ENCODE data around the gene CCDC167.
"Not testable (repeated sequence)": the region's sequence is repeated elsewhere in the genome, so short reads cannot be mapped to it uniquely, and the experiment has no call there.

CCDC167 gene

DNA sequence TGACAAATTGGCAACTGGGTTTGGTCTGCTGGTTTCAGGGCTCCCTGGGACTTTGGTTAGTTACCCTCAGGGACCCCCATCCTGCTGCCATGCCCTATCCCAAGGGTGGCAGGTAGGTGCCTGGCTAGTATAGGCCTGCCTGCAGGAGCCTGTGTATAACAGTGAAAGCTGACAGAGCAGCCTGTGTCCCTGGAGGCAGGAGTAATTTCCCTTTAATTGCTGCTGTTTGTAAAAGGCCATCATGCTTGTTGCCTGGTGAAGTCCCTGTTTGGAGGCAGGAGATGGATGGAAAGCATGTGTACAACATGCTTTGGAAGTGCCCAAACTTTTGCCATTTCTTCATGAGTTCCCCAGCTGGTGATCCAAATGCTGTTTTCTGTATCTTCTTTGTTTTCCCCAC is 36.6 kb downstream of the CCDC167 start:
- DNase-seq (ENCODE audit: low read depth): no peak

DNA sequence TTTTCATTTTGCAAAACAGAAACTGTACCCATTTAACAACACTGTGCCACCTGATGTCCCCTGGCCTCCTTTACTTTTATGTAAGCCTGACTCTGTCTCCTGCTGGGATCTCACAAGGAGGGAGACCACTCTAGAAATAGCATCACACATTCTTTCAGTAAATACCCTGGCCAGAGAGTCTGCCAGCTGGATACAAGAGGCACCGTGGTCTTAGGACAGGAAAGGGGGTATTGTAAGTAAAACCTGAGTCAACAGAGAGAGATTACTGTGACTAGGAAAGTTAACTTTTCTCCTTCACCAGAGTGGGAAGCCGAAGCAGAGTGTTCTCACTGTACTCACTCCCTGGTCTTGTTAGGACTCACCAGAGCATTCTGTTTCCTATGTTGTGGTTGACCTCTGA is 38.9 kb downstream of the CCDC167 start:
- no peak for DNase-seq (ENCODE audit: low read depth)

DNA sequence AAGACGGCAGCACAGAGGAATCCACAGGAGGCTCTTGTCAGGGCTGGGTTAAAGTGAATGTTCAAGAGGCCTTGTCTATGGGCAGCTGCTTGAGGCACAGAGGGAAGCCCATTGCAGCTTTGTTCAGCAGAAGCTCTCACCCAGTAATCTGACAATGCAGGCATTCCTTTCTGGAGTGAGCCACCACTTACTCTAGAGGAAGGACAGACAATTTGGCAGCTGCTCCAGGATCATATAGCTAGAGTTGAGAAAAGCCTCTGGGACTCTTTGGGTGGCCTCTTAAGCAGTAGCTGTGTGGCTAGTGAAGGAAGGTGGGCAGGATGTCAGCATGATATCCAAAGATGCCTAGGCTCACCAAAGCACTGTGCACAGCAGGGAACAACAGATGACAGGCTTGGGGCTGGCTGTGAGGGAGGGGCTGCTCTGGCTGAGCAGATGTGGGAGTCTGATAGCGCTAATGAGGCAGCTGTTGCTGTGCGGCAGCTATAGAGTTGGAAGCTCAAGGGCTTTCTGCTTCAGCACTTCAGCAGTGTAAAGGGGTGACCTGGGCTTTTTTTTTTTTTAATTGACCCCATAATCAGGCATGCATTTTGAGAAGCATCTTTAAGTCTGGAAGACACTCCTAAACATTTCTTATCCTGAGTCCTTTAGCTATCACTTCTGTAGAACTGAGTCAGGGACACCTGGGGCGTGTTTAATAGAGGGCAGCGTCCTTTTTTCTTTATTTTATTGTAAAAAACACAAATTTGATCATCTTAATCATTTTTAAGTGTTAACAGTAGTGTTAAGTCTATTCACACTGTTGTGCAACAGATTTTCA is 39.5 kb downstream of the CCDC167 start:
- no peak for DNase-seq (ENCODE audit: low read depth)

DNA sequence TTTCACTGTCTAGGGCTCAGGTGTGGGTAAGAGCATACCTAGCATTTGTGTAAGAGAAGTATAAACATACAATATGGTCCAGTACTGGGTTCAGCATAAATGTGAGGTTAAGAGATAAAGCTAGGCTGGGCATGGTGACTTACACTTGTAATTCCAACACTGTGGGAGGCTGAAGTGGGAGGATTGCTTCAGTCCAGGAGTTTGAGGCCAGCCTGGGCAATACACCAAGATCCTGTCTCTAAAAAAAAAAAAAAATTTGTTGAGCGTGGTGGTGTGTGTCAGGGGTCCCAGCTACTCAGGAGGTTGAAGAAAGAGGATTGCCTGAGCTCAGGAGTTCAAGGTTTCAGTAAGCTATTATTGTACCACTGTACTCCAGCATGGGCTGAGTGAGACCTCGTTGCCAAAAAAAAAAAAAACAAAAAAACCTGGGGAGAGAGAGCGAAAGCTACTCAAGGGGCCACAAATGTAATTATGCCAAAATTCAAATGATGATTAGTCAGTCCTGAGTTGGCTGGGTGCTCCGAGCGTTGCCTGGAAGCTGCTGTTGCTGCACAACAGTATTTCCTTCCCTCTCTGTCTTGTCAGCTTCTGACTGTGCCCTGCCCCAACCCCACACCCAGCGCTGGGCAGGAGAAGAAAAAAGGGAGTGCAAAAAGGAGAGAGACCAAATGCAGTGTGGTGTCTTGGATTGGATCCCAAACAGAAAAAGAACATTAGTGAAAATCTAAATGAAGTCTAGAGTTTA is 42.7 kb downstream of the CCDC167 start:
- peak; percentile 78 for DNase-seq (ENCODE audit: low read depth)

DNA sequence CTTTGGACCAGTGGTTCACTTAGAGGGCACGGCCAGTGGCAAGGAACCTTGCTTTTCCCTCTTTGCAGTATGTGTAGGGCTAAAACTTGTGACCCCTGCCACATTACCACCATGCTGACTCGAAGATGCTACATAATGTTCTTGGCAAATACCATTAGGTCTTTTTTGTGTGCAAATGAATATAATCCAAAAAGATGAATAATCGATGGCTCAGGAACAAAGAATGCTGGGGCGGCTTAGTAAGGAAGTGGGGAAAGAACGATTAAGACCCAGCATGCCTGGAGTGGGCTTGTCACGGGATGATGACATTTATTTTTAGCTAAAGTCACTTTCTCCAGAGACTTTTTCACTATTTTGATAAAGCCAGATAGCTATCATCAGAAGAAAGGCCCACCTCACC is 43.6 kb downstream of the CCDC167 start:
- peak; percentile 63 for DNase-seq (ENCODE audit: low read depth)

DNA sequence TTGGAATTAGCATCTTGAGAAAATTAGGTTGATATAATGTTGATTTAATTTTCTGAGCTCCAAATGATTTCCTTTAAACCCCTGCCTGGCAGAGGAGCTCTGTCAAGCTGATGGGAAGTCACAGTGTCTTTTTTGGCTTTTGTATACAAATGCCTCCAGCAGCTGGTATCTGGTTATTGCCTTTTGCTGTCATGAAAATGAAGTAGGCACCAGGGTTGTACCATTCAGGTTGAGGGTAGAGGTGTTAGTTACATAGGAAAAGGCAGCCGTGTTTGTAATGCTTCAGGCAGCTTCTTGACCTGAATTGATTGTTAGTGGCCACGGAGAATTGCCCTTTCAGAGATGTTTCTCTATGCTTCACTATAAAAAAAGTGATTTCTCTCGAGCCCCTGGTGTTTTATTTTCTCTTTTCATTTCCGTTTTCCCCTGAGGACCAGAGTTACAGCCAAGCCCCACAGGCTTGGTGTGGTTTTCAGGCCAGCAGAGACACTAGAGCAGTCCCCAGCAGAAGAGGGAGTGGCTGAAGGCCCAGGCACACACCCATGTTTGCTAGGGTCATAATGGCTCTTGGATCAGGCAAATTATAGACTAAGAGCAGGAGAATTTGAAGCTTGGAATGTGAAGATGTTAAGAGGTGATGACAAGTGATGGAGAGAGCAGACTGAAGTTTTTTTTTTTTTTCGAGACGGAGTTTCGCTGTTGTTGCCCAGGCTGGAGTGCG is 45.1 kb downstream of the CCDC167 start:
- peak; percentile 25 for DNase-seq (ENCODE audit: low read depth)

DNA sequence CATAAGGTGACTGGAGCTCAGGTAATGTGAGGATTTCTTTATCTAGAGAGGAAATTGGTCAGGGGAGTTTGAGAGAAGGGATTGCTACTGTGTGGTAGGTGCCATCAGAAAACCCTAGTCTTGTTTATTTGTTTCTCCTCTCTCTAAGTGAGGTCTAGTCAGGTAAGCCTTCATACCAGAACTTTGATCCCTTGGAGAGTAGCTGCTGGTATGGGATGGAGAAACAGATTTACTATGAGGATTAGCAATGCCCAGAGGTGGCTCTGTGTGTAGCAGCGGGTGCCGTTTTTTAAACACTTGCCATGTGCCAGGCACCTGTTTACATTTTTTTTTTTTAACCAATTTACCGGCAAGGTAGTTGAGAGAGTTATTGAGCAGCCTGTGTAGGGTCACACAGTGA is 47.2 kb downstream of the CCDC167 start:
- DNase-seq (ENCODE audit: low read depth): no peak

DNA sequence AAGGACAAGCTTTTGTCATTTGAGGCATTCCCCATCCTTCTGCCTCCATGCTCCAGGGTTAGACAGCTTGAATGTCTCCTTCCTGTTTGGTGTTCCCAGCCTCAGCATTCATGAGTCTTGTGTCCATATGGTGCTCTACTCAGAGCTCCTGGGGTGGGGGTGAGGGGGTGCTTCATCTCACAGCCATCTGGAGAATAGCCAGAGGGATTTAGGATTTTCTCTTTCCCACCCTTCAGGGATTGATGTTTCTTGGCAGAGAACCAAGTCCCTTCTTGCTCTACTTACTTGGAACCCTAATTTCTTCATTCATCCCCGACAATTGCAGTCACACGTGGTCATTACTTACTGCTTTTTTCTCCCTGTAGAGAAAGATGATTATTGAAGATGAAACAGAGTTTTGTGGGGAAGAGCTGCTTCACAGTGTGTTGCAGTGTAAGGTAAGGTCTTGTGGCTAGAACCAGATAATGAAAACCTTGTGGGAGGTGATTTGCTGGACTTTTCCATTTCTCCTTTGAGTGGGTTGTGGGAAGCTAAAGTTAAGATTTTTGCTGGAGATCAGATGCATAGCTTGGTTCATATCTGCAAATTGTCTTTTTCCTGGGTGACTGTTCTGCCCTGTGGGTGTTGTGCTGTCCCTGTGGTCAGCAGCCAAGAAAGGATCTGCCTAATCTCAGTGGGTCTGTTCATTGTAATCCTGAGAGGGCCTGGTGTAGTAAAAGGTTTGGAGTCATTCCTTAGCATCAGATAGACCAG is 48.1 kb downstream of the CCDC167 start:
- no peak for DNase-seq (ENCODE audit: low read depth)

DNA sequence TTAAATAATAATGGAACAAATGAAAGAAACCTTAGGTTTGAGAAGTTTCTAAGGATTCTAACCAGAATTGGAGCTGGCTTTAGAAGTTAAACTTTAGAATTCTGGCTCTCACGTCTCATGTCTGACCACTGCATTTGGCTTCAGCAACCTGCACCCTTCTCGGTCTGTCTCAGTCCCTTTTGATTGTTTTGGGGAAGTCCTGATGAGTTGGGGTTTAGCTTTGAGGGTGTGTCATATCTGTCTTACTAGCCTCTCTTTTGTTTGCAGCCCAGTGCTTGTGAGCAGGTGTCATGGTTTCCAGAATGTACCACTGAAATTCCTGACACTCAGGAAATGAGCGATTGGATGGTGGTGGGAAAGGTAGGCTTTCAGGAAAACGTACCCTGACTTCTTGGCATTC is 49.7 kb downstream of the CCDC167 start:
- DNase-seq (ENCODE audit: low read depth): no peak

DNA sequence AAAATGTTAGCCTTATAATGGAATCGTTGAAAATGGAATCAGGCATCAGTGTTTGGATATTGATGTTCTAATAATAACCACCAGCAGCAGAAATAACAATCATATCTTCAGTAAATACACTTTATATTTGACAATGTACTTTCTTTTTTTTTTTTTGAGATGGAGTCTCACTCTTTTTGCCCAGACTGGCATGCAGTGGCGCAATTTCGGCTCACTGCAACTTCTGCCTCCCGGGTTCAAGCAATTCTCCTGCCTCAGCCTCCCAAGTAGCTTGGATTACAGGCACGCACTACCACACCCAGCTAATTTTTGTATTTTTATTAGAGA is 56.5 kb downstream of the CCDC167 start:
- not testable (repeated sequence) for DNase-seq (ENCODE audit: low read depth)

DNA sequence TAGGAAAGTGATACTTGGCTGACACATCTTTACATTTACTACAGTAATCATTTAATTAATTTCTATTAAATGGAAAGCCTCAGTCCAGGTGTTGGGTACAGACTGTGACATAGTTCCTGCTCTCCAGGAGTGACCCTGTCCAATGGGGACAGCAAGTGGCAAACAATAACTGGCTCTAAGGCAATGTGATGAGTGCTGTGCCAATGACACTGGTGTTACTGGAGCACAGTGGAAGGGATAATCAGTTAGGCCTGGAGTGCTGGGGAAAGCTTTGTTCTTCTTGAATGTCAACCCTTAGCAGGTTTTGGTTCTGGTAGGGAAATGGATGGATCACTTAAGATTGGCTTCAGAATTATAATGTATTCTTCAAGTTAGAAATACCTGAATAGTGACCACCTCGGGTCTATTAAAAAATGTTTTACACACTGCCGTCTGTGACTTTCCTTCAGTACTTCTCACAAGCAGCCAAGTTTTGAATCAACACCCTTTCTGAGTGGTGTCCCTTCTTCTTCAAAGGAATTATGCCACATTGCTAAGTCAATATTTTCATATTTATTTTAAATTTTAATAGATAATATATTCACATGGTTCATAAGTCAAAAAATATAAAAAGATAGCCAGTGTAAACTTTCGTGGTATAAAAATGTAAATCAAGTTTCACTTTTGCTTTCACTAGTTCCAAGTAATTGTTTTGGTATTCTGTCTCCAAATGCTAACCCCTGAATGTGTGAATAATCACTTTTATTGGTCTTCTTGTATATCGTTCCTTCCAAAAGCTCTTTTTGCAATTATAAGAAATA is 57.1 kb downstream of the CCDC167 start:
- no peak for DNase-seq (ENCODE audit: low read depth)

DNA sequence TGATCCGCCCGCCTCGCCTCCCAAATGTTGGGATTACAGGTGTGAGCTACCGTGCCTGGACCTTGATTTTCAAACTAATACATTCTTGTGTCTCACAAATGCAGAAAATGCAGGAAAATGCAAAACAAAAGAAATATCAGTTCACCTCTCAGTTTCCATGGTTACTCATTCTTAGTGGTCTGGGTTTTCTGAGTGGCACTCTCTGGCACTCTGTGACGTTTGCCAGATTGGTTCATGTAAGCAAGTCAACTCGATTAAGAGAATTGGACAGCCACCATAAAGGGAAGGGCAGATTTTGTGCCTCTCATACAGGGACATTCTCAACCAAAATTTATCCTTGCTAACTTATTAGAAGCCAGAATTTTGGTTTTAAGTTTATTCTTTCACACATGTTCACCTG is 58.0 kb downstream of the CCDC167 start:
- DNase-seq (ENCODE audit: low read depth): no peak

DNA sequence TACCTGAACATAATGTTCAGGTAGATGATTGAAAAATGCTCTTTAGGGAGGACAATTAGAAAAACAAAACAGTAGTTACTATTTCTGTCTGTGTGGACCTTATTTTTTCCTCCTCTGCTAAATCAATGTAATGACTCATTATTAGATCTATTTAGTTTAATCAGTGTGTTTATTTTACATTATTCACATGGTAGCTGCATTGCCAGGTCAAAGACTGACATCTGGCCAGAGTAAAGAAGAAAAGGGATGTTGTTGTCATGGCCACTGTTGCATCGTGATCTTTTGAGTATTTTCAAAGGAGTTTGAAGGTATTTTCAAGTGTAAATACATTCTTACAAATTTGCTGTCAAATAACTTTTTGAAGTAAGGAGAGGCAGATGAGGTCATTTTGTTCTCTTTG is 60.8 kb downstream of the CCDC167 start:
- DNase-seq (ENCODE audit: low read depth): no peak

DNA sequence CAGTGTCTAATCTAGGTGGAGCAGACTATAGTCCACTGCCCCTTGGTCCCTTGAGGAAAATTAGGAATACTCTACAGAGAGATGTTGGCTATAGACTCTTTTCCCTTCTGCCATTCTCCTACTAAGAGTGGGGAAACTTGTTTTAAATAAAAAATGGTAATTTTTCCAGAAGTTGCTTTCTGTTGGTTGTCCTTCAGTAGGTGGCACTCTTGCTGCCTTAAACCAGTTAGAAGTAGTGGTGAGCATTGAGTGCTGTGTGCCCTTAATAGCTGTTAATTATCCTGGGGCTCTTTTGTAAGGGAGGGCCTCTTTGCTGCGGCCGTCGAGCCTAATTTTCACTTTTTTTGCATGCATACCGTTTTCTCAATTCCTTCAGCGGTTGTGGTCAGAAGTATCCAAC is 63.9 kb downstream of the CCDC167 start:
- no peak for DNase-seq (ENCODE audit: low read depth)

DNA sequence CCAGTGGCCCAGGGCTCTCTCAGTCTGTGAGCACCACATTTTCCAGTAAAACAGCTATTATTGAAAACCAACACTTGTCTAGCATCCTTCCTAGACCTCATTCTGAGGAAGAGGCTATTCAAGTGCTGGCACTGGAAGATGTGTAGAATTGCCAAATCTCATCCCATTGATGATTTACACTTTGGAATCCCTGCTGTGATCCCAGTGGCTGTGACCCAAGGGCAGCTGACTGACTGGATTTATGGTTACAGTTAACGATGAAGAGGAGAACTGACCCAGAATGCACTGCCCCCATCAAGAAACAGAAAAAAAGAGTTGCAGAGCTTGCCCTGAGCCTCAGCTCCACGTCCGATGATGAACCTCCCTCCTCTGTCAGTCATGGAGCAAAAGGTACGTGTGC is 64.3 kb downstream of the CCDC167 start:
- DNase-seq (ENCODE audit: low read depth): no peak

DNA sequence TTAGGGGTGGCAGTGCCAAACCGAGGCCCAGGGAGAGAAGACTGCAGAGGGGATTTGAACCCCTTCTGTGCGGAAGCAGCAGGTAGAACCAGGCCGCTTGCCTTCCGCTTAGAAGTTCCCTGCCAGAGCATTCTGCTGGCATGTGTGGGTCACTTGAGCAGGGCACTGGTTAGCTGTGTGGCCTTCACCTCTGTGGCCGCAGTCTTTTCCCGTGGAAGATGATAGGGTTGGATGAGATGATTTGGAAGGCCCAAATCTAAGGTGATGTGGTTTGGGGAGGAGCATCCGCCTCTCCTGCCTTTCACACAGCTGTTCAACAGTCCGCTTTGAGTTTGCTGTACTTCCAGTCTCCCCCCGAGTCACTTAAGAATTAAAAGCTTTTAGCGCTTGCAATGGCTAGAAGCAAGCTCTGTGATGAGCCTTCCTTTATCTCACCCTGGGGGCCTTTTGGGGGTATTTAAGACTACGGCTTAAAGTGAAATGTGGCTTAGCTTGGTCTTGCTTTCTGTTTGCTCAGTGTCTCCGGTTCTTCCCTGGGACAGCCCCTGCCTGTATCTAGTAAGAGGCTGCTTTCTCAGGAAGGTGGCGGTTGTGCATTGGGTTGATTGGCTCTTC is 65.9 kb downstream of the CCDC167 start:
- no peak for DNase-seq (ENCODE audit: low read depth)

Measured in GM04504 (cell line).